Glutamatergic neuron (in vitro differentiated cells): ENCODE measurements around the gene KCNH5. TPM values are rescaled to one million over a fixed set of nuclear protein-coding genes. Genes with fewer than 3 reads are reported as not detected.
"Not testable (repeated sequence)": the region's sequence is repeated elsewhere in the genome, so short reads cannot be mapped to it uniquely, and the experiment has no call there.

Source experiments
- DNase-seq: peaks from one replicate; pipeline ENCODE4 v3.0.0; 2022
- H3K27ac Mint-ChIP-seq: one replicate; pipeline ENCODE4 v1.8.0; 2020; ENCODE audit warnings: mild to moderate bottlenecking, mixed read lengths, inconsistent platforms; ENCODE audit not compliant: unreplicated experiment
- H3K27me3 Mint-ChIP-seq: one replicate; pipeline ENCODE4 v1.8.0; 2020; ENCODE audit warnings: mild to moderate bottlenecking, moderate library complexity, mixed read lengths, inconsistent platforms; ENCODE audit not compliant: unreplicated experiment
- H3K36me3 Mint-ChIP-seq: one replicate; pipeline ENCODE4 v1.8.0; 2020; ENCODE audit warnings: mild to moderate bottlenecking, mixed read lengths, inconsistent platforms; ENCODE audit not compliant: unreplicated experiment
- H3K4me1 Mint-ChIP-seq: one replicate; pipeline ENCODE4 v1.8.0; 2020; ENCODE audit warnings: mild to moderate bottlenecking, low read depth, mixed read lengths, inconsistent platforms; ENCODE audit not compliant: unreplicated experiment
- H3K4me3 Mint-ChIP-seq: one replicate; pipeline ENCODE4 v1.8.0; 2020; ENCODE audit warnings: mild to moderate bottlenecking, mixed read lengths, inconsistent platforms; ENCODE audit not compliant: unreplicated experiment
- H3K9me3 Mint-ChIP-seq: one replicate; pipeline ENCODE4 v1.8.0; 2020; ENCODE audit warnings: mild to moderate bottlenecking, moderate library complexity, mixed read lengths, inconsistent platforms; ENCODE audit not compliant: unreplicated experiment
- CTCF ChIP-seq: fragments of 200-600 bp; sonication (generic); IDR thresholded peaks from one replicate; pipeline ENCODE4 v1.5.0; 2021; ENCODE audit not compliant: partially characterized antibody, unreplicated experiment
- total RNA-seq: library from RNA; stranded (reverse); fragmentation: NEBNext Ultra II Directional; extraction: Animal tissue kit (Norgen Biotek cat#: 25700); gene quantifications from one replicate; pipeline ENCODE4 v1.2.1, GENCODE V29; 2021; ENCODE audit not compliant: unreplicated experiment

KCNH5 gene
- total RNA-seq, 1 donor from 2014 or later = 0.32 TPM

GRCh38 chr14:62819931-62820330 is 225.3 kb downstream of the KCNH5 start:
- DNase-seq = no peak
- no peak for TF ChIP-seq CTCF
- no peaks in the 10 kb centered on the region for H3K4me1 Mint-ChIP-seq
- H3K27me3 Mint-ChIP-seq = no peaks in the 10 kb centered on the region
- no peaks in the 10 kb centered on the region for H3K9me3 Mint-ChIP-seq
- H3K27ac Mint-ChIP-seq = no peak overlapping the region
- no peaks in the 10 kb centered on the region for H3K36me3 Mint-ChIP-seq
- H3K4me3 Mint-ChIP-seq = no peak overlapping the region

GRCh38 chr14:62807636-62808035 is 237.6 kb downstream of the KCNH5 start:
- Mint-ChIP-seq H3K4me3 (no peak overlapping the region), H3K4me1 (no peaks in the 10 kb centered on the region), H3K27me3 (no peaks in the 10 kb centered on the region), H3K9me3 (peaks cover 2% of the 10 kb centered on the region), H3K27ac (no peak overlapping the region), H3K36me3 (peaks cover 5% of the 10 kb centered on the region)
- no peak for DNase-seq
- TF ChIP-seq CTCF = no peak

GRCh38 chr14:62800577-62800976 is 244.7 kb downstream of the KCNH5 start:
- H3K9me3 Mint-ChIP-seq = no peaks in the 10 kb centered on the region
- no peak overlapping the region for H3K4me3 Mint-ChIP-seq
- DNase-seq = no peak
- no peak overlapping the region for H3K27ac Mint-ChIP-seq
- H3K27me3 Mint-ChIP-seq = no peaks in the 10 kb centered on the region
- no peak for TF ChIP-seq CTCF
- no peaks in the 10 kb centered on the region for H3K36me3 Mint-ChIP-seq
- H3K4me1 Mint-ChIP-seq = no peaks in the 10 kb centered on the region

GRCh38 chr14:62796431-62796830 is 248.8 kb downstream of the KCNH5 start:
- DNase-seq = no peak
- H3K4me1 Mint-ChIP-seq = no peaks in the 10 kb centered on the region
- H3K27ac Mint-ChIP-seq = no peak overlapping the region
- TF ChIP-seq CTCF = no peak
- H3K9me3 Mint-ChIP-seq = no peaks in the 10 kb centered on the region
- H3K27me3 Mint-ChIP-seq = no peaks in the 10 kb centered on the region
- H3K4me3 Mint-ChIP-seq = no peak overlapping the region
- H3K36me3 Mint-ChIP-seq = no peaks in the 10 kb centered on the region

- H3K27ac Mint-ChIP-seq = no peak overlapping the region
- H3K27me3 Mint-ChIP-seq = no peaks in the 10 kb centered on the region
- no peaks in the 10 kb centered on the region for H3K4me1 Mint-ChIP-seq
- no peak for DNase-seq
- H3K4me3 Mint-ChIP-seq = no peak overlapping the region
- no peaks in the 10 kb centered on the region for H3K9me3 Mint-ChIP-seq
- TF ChIP-seq CTCF = no peak
- no peaks in the 10 kb centered on the region for H3K36me3 Mint-ChIP-seq
Observed at GRCh38 chr14:62792578-62792977, 252.7 kb downstream of the KCNH5 start.

GRCh38 chr14:62781328-62781727 is 263.9 kb downstream of the KCNH5 start:
- H3K9me3 Mint-ChIP-seq, DNase-seq, H3K27ac Mint-ChIP-seq, H3K4me1 Mint-ChIP-seq, H3K36me3 Mint-ChIP-seq, H3K27me3 Mint-ChIP-seq: not testable (repeated sequence)
- H3K4me3 Mint-ChIP-seq = peak overlapping the region; percentile 11
